Neural progenitor cell (in vitro differentiated cells): ENCODE data around the gene GAS2L1.

ENCODE experiments used
- CTCF ChIP-seq: fragments of 200-600 bp; sonication (generic); IDR thresholded peaks from 2 replicates; pipeline ENCODE4 v1.5.1; 2017; ENCODE audit warnings: antibody characterized with exemption, mild to moderate bottlenecking
- EZH2 ChIP-seq: fragments of 200-600 bp; sonication (generic); IDR thresholded peaks from 2 replicates; pipeline ENCODE4 v1.6.1; 2017; ENCODE audit warnings: antibody characterized with exemption, mild to moderate bottlenecking, moderate library complexity

DNA sequence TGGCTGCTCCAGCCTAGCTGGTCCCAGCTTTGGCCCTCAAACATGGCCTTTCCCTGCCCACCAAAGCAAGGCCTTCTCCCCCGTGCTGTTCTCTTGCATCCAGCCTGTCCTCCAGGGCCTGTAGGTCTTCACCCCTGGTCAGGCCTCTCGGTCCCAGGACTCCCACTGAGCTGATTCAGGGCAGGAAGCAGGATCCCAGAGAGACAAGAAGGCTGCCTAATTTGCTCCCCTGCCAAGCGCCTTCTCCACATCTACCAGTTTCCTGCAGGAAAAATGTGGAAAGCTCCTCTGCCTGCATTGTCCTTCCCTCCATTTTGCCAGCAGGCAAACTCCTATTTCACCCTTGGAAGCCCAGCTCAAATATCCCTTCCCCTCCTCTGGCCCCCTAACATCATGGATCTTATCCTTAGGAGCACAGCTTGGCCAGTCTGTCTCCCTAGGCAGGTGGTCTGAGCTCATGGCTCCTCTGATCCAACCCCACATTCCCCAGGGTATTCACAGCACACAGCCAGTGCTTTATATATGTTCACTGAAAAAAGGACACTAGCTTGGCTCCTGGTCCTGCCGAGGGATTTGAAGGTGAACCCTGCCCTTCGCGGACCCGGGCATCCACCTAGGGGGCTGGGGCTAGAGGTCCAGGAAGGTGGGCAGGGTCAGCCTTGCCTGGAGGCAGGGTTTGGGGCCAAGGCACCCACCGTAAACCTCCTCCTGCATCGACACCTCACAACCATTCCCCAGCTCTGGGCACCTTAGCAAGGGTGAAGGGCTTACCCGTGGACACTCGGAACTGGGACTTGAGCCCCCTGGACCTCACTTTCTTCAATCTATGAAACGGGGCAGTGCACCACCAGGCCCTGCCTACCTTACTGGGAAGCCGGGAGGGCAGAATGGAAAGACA is 39.6 kb upstream of the GAS2L1 start:
- no peak for TF ChIP-seq CTCF
- TF ChIP-seq EZH2, result no peak
